MG63 (cell line): ENCODE results near the gene FAM118A. TPM values are rescaled to one million over a fixed set of nuclear protein-coding genes. Genes with fewer than 3 reads are reported as not detected.
A peak's percentile ranks its signal among the peaks of the same experiment; 100 is the strongest.
"Not testable (repeated sequence)": the region's sequence is repeated elsewhere in the genome, so short reads cannot be mapped to it uniquely, and the experiment has no call there.

ENCODE experiments used
- DNase-seq: peaks from one replicate; pipeline ENCODE4 v3.0.0-alpha.2; 2020
- H3K27me3 ChIP-seq: fragments of 250-450 bp; sonication (Bioruptor Pico); 2 replicates; pipeline ENCODE4 v1.5.1; 2020; ENCODE audit warnings: mild to moderate bottlenecking, moderate library complexity
- H3K36me3 ChIP-seq: fragments of 250-450 bp; sonication (Bioruptor Pico); 2 replicates; pipeline ENCODE4 v1.5.1; 2020; ENCODE audit warnings: mild to moderate bottlenecking, moderate library complexity
- H3K4me3 ChIP-seq: fragments of 250-450 bp; sonication (Bioruptor Pico); 2 replicates; pipeline ENCODE4 v1.5.1; 2020; ENCODE audit warnings: mild to moderate bottlenecking, moderate library complexity
- H3K9me3 ChIP-seq: fragments of 250-450 bp; sonication (Bioruptor Pico); 2 replicates; pipeline ENCODE4 v1.5.1; 2020; ENCODE audit warnings: mild to moderate bottlenecking, moderate library complexity
- total RNA-seq: library from RNA; depleted of rRNA; stranded (reverse); fragments of >200 nt; shearing (Covaris generic); gene quantifications from 2 replicates; pipeline ENCODE4 v1.2.3, GENCODE V29; 2014; ENCODE audit warnings: low replicate concordance; rRNA removed

The FAM118A gene
- total RNA-seq, result 17.1 and 20.5 TPM in 2 replicates

DNA sequence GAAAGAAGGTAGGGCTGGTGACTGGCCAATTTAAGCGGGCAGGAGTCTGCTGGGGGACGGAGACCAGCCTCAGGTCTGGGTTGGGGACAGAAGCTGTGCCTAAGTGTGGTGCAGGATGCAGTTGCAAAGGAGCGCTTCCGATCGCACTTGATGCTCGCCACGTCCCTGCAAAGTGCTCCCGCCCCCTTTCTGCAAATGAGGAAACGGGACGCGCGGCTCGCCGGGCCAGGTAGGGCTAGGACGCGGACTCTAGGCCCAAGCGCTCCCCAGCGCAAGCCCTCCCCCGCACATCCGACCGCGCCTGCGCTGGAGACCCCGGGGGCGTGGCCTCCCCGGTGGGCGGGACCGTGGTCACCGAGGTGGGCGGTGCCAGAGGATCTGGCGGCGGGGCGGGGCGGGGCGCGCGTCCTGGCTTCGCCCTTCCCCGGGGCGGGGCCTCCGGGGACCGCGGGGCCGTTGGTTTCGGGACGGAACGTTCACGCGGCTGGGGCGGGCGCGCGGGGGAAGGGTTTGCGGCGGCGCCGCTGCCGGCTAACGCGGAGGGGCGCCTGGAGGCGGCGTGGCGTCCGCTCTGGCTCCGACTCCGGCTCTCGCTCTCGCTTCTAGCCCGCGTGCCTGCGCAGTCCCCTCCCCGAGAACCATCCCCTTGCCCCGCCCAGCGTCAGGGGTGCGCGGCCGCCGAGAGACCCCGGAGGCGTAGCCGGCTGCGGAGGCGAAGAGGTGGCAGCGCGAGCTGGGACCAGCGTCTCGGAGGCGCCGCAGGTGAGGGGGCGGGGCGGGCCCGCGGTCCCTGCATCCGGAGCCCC is at the start of gene FAM118A:
FAM118A (plus strand) TSS at position 513 of the 806 bp plus-strand sequence. CDS start 12,446 bp downstream, outside the sequence.
- DNase-seq, result peak; percentile 81
- Histone ChIP-seq H3K9me3 (no peaks in the 10 kb centered on the region), H3K36me3 (no peaks in the 10 kb centered on the region), H3K27me3 (no peaks in the 10 kb centered on the region), H3K4me3 (peak within 1 kb of the TSS; percentile 79)

DNA sequence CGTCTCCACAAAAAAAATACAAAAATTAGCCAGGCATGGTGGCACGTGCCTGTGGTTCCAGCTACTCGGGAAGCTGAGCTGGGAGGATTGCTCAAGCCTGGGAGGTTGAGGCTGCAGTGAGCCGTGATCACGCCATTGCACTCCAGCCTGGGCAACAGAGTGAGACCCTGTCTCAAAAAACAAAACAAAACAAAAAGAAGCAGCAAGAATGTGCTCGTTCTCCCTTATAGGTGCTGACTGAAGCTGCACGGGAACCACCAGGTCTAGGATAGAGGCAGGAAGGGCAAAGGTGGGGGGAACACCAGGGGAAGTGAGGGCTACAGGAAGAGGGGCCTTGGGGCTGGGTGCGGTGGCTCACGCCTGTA is 49.4 kb upstream of the FAM118A start:
- not testable (repeated sequence) for DNase-seq, H3K27me3 ChIP-seq, H3K9me3 ChIP-seq, H3K4me3 ChIP-seq, H3K36me3 ChIP-seq

DNA sequence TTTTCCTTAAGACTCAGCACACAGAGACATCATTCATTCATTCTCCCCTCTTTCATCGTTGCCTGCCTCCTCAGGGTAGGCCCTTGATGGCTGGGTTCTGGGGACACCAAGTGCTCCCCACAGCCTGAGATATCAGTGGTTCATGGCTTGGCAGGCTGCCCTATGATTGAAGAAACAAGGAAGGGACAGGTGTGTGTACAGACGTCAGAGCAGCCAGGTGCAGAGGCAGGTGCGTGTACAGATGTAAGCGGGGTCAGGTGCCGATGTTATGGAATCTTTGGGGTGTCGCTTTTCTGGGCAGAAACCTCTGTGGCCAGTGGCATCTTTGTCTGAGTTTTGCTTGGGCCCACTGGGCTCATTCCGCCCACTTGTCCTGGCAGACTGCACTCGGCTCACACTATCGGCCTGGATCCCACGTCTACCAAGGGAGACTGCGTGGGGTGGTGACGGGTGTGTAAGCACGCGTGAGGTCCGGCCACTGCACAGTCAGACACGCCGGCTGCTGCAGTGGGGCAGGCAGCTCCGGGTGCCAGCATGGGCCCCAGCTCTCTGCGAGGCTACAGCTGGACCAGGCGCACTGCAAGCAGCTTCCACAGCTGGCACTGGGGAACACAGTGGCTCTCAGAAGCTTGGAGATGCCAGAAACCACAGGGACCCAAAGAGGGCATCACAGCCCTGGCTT is 48.2 kb upstream of the FAM118A start:
- DNase-seq, result no peak

DNA sequence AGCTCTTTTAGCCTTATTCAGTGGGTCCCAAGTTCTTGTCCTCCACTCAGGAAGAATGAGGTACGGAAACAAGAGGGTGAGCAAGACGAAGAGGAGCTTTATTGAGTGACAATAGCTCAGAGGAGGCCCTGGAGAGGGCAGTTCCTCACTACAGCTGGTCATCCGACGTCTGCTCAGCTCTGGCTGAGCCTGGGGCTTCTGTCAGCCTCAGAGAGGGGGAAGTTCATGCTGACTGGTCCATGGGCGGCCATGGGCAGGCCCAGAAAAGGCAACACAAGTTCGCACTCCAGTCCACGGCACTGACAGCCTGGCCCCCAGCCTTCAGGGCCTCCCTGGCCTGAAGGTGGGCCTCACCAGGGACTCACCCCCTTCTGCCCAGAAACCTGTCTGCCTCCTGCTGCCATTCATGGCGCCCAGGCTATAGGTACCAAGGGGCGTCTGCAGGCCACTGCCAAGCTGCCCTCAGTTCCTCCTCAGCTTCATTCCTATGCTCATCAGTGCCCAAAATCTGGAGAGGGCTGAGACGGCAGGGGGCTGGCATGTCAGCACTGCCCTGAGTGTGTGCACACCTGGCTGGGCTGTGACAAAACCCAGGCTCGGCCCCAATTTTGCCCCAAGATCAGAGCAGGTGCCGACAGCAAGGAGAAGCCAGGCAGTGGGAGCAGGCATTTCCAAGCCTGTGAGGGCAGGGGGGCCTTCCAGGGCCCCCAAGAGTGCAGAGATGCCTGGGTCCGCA is 47.4 kb upstream of the FAM118A start:
- H3K9me3 ChIP-seq, result no peaks in the 10 kb centered on the region
- no peak for DNase-seq
- H3K36me3 ChIP-seq, result no peaks in the 10 kb centered on the region
- no peaks in the 10 kb centered on the region for H3K27me3 ChIP-seq
- no peak overlapping the region for H3K4me3 ChIP-seq

More for the DNA sequence above, 48.2 kb upstream of the FAM118A start:
- H3K27me3 ChIP-seq, result no peaks in the 10 kb centered on the region
- no peak overlapping the region for H3K4me3 ChIP-seq
- no peaks in the 10 kb centered on the region for H3K9me3 ChIP-seq
- H3K36me3 ChIP-seq, result no peaks in the 10 kb centered on the region

DNA sequence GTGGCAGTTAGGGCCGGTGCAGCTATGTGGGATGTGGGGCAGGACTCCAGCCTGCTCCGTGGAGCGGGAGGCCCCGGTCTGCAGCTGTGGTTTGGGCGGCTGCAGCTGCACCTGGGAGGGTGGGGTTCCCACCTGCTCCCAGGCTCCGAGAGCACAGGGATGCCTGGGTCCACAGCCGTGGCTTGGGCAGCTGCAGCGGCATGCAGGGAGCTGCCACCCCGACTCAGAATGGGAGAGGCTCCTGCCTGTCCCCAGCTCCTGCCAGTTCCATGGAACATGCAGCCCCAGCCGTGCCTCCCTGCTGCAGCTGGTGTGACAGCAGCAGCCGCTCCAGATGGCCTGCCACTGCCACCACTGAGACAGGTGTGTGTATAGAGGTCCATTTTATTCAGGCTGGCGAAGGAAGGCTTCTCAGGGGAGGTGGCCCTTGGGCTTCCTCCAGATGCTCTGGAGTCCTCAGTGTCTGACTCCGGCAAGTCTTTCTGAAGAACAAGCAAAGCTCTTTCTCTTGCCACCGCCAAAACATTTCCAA is 46.7 kb upstream of the FAM118A start:
- no peaks in the 10 kb centered on the region for H3K9me3 ChIP-seq
- H3K4me3 ChIP-seq, result no peak overlapping the region
- no peaks in the 10 kb centered on the region for H3K36me3 ChIP-seq
- DNase-seq, result no peak
- no peaks in the 10 kb centered on the region for H3K27me3 ChIP-seq

DNA sequence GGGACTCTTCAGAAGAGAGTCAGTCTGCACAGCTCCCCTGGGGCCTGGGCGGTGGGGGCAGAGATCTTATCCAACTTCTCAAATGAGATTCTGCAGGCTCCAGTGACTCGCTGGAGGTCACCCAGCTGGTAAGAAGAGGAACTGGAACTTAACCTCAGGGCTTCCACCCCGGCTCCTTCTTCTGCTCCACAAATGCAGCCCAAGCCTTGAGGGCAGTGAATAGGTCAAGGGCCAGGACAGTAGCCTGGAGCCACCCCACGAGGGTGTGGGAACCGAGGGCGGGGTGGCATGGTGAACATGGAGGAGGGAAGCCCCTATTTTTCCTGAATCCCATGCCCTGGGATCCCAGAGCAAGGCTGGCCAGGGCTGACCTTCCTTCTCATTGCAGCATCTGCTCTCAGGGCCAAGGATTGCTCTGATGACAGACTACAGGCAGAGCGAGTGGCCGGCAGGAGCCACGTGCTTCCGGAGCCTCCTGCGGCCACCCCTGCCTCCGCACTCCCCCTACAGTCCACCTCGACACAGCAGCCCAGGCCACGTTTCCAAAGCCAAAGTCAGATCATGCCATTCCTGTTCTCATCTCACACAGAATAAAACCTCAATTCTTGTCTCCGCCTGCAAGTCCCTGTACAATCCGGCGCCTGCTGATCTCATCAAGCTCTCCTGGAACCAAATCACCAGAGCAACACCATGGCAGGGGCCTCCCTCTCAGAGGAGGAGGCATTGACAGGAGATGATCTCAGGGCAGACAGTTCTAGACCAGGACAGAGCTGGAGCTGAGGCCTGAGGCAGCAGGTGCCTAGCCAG is 46.1 kb upstream of the FAM118A start:
- Histone ChIP-seq H3K4me3 (no peak overlapping the region), H3K9me3 (no peaks in the 10 kb centered on the region), H3K27me3 (no peaks in the 10 kb centered on the region), H3K36me3 (no peaks in the 10 kb centered on the region)
- peak; percentile 74 for DNase-seq

DNA sequence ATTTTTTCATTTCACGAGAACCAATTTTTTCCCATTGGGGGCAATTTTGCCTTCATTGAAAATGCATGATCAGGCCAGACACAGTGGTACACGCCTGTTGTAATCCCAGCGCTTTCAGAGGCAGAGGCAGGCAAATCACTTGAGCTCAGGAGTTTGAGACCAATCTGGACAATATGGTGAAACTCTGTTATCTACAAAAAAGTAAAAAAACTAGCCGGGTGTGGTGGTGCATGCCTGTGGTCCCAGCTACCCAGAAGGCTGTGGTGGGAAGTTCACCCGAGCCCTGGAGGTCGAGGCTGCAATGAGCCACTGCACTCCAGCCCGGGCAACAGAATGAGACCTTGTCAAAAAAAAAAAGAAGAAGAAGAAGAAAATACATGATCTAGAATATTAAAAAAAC is 44.2 kb upstream of the FAM118A start:
- no peak for DNase-seq
- 0 out of 2 replicates have a peak, but pooled peaks cover 2% of the 10 kb centered on the region for H3K27me3 ChIP-seq
- H3K36me3 ChIP-seq, result no peaks in the 10 kb centered on the region
- no peak overlapping the region for H3K4me3 ChIP-seq
- no peaks in the 10 kb centered on the region for H3K9me3 ChIP-seq

DNA sequence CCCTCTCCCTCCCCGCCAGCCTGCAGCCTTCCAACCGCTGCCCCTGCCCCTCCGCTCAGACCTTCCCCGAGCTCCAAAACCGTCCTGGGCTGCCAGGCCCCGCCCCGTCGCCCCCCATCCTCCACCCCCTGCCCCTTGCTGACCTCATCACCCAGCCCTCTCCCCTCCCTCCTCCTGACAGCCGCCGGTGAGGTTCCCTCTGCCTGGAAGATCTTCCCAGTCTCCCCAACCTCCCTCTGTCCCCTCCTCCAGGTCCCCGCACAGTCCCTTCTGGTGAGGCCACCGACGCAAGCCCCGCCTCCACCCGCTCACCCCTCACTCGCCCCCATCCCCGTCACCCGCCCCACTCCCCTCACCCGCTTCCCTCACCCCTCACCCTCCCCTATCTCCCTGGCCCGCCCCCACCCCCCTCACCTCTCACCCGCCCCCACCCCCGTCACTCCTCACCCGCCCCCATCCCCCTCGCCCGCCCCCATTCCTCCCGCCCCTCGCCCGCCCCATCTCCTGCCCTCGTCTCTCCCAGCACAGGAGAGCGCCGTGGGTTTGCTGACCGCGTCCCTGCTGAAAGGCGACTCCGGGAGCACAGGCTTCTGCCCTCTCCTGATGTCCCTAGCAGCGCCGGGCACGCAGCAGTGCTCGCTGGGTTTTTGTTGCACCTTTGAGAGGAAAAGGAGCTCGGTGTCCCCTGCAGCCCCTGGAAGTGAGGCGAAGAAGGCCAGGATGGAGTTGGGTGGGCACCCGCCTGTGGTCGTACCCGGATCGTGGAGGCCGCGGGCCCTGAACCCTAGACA is 41.4 kb upstream of the FAM118A start:
- peak; percentile 26 for DNase-seq
- Histone ChIP-seq H3K36me3 (no peaks in the 10 kb centered on the region), H3K4me3 (peak overlapping the region; percentile 45)

DNA sequence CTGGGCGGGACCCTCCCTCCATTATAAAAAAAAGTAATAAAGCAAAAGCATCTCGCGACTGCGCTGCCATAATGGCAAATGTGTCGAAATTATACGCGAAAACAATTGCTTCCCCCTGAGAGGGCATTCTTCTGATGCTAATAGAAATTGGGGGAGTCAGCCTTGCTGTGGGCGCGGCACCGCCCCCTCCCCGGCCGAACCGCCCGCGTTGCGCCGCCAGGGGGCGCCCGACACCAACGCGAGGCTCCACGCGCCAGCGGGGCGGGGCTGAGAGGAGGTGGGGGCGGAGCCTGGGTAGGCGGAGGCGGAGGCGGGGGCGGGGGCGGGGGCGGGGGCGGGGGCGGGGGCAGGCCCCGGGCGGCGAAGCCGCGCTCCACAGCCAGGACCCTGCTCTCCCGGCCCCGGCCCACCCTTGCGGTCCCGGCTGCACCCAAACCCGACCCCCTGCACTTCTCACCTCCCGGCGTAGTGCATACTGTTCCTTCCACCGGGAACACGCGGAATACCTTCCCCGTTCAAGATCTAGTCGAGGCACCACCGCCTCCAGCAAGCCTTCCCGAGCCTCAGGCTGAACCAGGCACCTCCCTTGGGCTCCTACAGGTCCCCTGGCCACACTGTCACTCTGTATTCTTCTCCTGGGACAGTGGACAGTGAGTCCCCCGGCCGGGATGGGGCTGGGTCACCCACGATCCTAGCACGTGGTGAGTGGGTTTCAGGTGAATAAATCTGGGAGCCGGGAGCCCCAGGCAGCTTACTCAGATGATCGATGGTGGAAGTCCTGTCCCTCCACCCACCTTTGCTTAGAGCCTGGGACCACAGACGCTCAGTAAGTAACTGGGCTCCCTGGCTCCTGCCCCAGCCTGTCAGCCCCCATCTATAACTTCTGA is 40.5 kb upstream of the FAM118A start:
- DNase-seq, result peak; percentile 60
- Histone ChIP-seq H3K27me3 (0 out of 2 replicates have a peak, but pooled peaks cover 2% of the 10 kb centered on the region), H3K4me3 (peak overlapping the region; percentile 45), H3K9me3 (no peaks in the 10 kb centered on the region), H3K36me3 (no peaks in the 10 kb centered on the region)

More for the DNA sequence above, 41.4 kb upstream of the FAM118A start:
- Histone ChIP-seq H3K9me3 (no peaks in the 10 kb centered on the region), H3K27me3 (0 out of 2 replicates have a peak, but pooled peaks cover 2% of the 10 kb centered on the region)

DNA sequence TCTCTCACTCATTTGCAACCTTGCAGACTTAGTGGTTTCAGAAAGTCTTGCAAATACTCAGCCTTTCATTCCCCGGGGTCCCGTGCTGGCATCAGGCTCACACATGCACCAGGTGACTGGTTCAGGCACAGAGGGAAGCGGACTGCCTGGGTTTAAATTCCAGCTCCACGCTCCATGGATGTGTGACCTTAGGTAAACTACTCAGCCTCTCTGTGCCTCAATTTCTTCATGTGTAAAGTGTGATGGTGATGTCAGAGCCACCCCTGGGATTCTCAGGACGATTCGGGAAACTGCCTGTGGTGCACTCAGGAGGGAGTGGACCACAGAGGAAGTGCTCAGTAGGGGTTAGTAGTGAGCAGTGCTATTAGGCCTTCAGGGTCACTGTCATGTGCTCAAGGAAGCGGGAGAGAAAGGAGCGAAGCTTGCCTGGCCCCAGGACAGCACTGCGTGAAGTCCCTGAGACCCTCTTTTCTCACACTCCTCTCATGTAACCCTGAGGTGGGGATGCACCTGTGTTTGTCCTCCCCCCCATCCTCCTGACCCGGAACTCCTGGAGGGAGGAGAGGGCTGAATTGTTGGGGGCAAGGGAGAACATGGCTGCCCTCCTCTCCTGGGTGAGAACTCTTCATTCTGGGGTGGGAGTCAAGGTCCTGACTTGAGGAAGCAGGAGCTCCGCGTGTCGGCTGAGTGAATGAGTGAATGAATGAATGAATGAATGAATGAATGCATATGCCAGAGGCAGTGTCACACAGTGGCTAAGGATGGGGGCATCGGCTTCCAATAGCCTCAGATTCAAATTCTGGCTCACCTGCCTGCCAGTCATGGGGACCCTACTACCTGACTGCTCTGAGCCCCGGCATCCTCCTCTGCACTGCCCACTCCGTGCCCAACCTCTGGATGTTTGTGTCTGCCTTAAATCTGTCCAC is 39.4 kb upstream of the FAM118A start:
- 0 out of 2 replicates have a peak, but pooled peaks cover 2% of the 10 kb centered on the region for H3K27me3 ChIP-seq
- H3K9me3 ChIP-seq, result no peaks in the 10 kb centered on the region
- no peak for DNase-seq
- H3K4me3 ChIP-seq, result no peak overlapping the region
- H3K36me3 ChIP-seq, result no peaks in the 10 kb centered on the region

DNA sequence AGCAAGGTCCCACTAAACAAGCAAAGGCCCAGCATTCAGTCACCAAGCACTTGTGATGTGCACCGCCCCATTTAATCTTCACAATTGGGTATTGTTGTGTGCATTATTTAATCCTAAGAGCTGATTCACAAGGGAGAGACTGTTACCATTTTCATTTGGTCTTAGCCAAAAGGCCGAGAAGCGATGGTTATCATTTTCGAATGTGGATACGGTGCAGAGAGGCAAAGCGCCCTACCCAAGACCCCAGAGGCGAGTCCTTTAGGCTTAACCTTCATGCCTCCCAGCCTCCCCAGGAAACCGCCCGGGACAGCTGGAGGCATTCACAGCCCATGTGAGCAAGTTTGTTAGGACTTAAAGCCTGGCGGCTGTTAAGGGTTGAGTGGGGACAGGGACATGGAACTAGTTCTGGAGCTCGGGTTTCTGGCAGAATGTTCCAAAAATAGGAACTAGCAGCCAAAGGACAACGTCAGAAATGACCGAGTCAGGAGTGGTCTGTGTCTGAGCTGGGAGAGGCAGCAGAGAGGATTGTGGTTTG is 38.0 kb upstream of the FAM118A start:
- Histone ChIP-seq H3K4me3 (no peak overlapping the region), H3K36me3 (no peaks in the 10 kb centered on the region)

DNA sequence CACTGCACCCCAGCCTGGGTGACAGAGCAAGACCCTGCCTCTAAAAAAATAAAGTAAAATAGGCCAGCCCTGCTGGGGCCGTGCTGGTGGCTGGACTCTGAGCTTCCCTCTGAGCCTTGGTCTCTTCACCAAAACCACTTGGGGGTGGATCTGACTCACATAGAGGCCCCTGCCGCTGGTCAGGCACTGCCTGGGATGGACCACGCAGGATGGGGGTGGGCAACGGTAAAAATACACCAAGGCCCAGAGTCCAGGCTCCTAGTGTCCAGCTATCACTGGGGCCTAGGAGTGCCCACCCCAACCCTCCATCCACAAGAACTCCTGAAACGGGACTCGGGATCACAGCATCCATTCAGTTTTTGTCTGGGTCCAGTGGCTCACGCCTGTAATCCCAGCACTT is 37.2 kb upstream of the FAM118A start:
- no peak overlapping the region for H3K4me3 ChIP-seq
- DNase-seq, result no peak

More for the DNA sequence above, 38.0 kb upstream of the FAM118A start:
- H3K27me3 ChIP-seq, result 0 out of 2 replicates have a peak, but pooled peaks cover 2% of the 10 kb centered on the region
- no peak for DNase-seq
- H3K9me3 ChIP-seq, result no peaks in the 10 kb centered on the region

DNA sequence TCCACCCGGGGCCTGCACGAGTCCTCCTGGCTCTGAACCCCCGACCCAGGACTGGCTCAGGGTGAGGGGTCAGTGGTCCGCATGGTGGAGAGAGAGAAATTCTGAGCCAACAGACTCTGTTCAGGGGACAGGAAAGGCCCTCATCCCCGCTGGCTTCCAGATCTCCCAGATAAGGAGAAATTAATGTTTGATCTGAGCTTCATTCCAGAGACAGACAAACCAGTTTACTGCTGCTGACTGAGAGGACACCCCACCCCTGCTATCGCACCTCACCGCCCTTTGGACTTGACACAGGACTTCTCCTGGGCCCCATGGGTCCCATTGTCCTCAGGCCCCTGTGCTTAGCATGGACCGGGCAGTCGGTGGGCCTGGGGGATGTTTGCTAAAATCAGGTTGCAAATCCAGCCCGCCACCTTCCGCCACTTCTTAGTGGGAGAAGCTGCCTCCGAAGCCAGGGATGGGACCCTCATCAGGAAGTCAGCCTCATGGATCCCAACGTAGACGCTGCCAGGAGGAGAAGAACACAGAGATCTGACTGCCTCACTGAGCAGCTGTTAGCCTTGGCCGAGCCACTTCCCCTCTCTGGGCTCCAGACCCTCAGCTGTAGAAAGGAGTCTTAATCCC is 36.2 kb upstream of the FAM118A start:
- no peaks in the 10 kb centered on the region for H3K36me3 ChIP-seq
- H3K27me3 ChIP-seq, result 0 out of 2 replicates have a peak, but pooled peaks cover 2% of the 10 kb centered on the region
- H3K4me3 ChIP-seq, result no peak overlapping the region
- H3K9me3 ChIP-seq, result no peaks in the 10 kb centered on the region
- no peak for DNase-seq

More for the DNA sequence above, 37.2 kb upstream of the FAM118A start:
- no peaks in the 10 kb centered on the region for H3K36me3 ChIP-seq
- H3K27me3 ChIP-seq, result 0 out of 2 replicates have a peak, but pooled peaks cover 2% of the 10 kb centered on the region
- no peaks in the 10 kb centered on the region for H3K9me3 ChIP-seq
